ENCODE measurements around the gene TBC1D16. TPM values are rescaled to one million over a fixed set of nuclear protein-coding genes. Genes with fewer than 3 reads are reported as not detected.

TBC1D16 gene
- total and polyA plus RNA-seq, 10 of the 15 experiments (the other 5 are each of a cell fraction or from before 2014, with no cell fraction given): 0.01 to 0.13 (median 0.06) TPM; not detected in 3

GRCh38 chr17:79941088-79942010 is 94.3 kb downstream of the TBC1D16 start:
- in situ Hi-C loops (cut with MboI): no loop called here
- no peak overlapping the region for H3K4me3 ChIP-seq
- FAIRE-seq (no peak), ATAC-seq (no peak), DNase-seq (ENCODE audit: low read depth, low spot score) (no peak)
- H3K9ac ChIP-seq (ENCODE audit: control insufficient read depth, insufficient read depth, low read length): no peak overlapping the region
- H3K27ac ChIP-seq (ENCODE audit: control insufficient read depth, insufficient read depth): no peak overlapping the region
- BruUV-seq (replicated peaks): no TSS peak
- no peak overlapping the region for H2AFZ ChIP-seq (ENCODE audit: control insufficient read depth, low read depth, low read length)
- POLR2A ChIA-PET: interaction anchor here (0.6 kb wide), 1 partner anchor 449 kb away, joined by 3 read pairs; no protein-coding TSS in a partner anchor
- RAD21 ChIA-PET (ENCODE audit: unreplicated experiment): no interaction called here
- CTCF ChIA-PET: no interaction called here
- WGBS (ENCODE audit: insufficient coverage, insufficient replicate concordance, low lambda C conversion rate, missing lambda C conversion rate): 37% methylated on average over 25 of the region's 28 CpGs
- TF ChIP-seq, protein P1, sequence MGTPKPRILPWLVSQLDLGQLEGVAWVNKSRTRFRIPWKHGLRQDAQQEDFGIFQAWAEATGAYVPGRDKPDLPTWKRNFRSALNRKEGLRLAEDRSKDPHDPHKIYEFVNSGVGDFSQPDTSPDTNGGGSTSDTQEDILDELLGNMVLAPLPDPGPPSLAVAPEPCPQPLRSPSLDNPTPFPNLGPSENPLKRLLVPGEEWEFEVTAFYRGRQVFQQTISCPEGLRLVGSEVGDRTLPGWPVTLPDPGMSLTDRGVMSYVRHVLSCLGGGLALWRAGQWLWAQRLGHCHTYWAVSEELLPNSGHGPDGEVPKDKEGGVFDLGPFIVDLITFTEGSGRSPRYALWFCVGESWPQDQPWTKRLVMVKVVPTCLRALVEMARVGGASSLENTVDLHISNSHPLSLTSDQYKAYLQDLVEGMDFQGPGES (IDR thresholded peaks at IDR 0.05): no peak
- TF ChIP-seq, protein P2, sequence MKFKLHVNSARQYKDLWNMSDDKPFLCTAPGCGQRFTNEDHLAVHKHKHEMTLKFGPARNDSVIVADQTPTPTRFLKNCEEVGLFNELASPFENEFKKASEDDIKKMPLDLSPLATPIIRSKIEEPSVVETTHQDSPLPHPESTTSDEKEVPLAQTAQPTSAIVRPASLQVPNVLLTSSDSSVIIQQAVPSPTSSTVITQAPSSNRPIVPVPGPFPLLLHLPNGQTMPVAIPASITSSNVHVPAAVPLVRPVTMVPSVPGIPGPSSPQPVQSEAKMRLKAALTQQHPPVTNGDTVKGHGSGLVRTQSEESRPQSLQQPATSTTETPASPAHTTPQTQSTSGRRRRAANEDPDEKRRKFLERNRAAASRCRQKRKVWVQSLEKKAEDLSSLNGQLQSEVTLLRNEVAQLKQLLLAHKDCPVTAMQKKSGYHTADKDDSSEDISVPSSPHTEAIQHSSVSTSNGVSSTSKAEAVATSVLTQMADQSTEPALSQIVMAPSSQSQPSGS (IDR thresholded peaks at IDR 0.05; ENCODE audit: low read length): no peak
- TF ChIP-seq ELK1 (IDR thresholded peaks at IDR 0.05; ENCODE audit: low read depth, low read length) (no peak), RAD21 (IDR thresholded peaks at IDR 0.05; ENCODE audit: insufficient read depth, low read depth, low read length) (no peak), PML (IDR thresholded peaks at IDR 0.05; ENCODE audit: low read length) (no peak), ZNF687 (IDR thresholded peaks at IDR 0.05) (no peak), RB1 (IDR thresholded peaks at IDR 0.05; ENCODE audit: borderline replicate concordance) (no peak), CHD1 (IDR thresholded peaks at IDR 0.05; ENCODE audit: low read depth, low read length) (no peak), MYC (IDR thresholded peaks at IDR 0.05; ENCODE audit: insufficient read depth, insufficient read length, insufficient replicate concordance, low read length, severe bottlenecking) (no peak), ZBTB4 (CRISPR knock-in tag; IDR thresholded peaks at IDR 0.05) (no peak), GABPA (IDR thresholded peaks at IDR 0.05; ENCODE audit: low read depth) (no peak)
- no peaks in the 10 kb centered on the region for H3K9me3 ChIP-seq (replicated peaks; ENCODE audit: control insufficient read depth, insufficient read depth, low read length)
- H3K4me2 ChIP-seq (ENCODE audit: control insufficient read depth, insufficient read depth): no peak overlapping the region
- SMC1A ChIA-PET (ENCODE audit: uncharacterized antibody, unreplicated experiment): no interaction called here
- no peaks in the 10 kb centered on the region for H3K36me3 ChIP-seq (ENCODE audit: control insufficient read depth in 2 of 2, insufficient read depth in 2 of 2, low read length in 1 of 2)
- H3K27me3 ChIP-seq (replicated peaks in 1 of 2; ENCODE audit: control insufficient read depth in 2 of 2, insufficient read depth in 2 of 2, low read length in 1 of 2): 0 out of 4 replicates have a peak, but pooled peaks cover 0 to 1% of the 10 kb centered on the region in 2 experiments
- no peaks in the 10 kb centered on the region for H3K4me1 ChIP-seq (ENCODE audit: control insufficient read depth, insufficient read depth, low read length)
- no peaks in the 10 kb centered on the region for H3K79me2 ChIP-seq (ENCODE audit: control insufficient read depth, insufficient read depth, low read length)
- H4K20me1 ChIP-seq (ENCODE audit: control insufficient read depth, insufficient read depth): no peaks in the 10 kb centered on the region
- intact Hi-C loops (cut with micrococcal nuclease; ENCODE audit: unreplicated experiment): no loop called here

All from GM12878 (cell line).